Dermis microvascular lymphatic vessel endothelial cell (primary cell): Measurements from ENCODE around the gene MAG. TPM values are rescaled to one million over a fixed set of nuclear protein-coding genes. Genes with fewer than 3 reads are reported as not detected.

Source experiments
- DNase-seq, 2 donors: peaks; one replicate each; pipeline versions ENCODE4 v3.0.0 to v3.0.0-alpha.2; 2010; ENCODE audit warnings: low read depth in 2 of 2
- total RNA-seq: library from RNA; depleted of rRNA; stranded (reverse); fragments of >200 nt; gene quantifications from 2 replicates; pipeline ENCODE4 v1.2.1, GENCODE V29; 2014

MAG gene
- total RNA-seq, 1 donor from 2014 or later = not detected

- no peak for DNase-seq
Observed at GRCh38 chr19:35296644-35297514, 4.9 kb downstream of the MAG start.

GRCh38 chr19:35297515-35297848 lies 5.5 kb downstream of the MAG start:
- no peak for DNase-seq

DNA sequence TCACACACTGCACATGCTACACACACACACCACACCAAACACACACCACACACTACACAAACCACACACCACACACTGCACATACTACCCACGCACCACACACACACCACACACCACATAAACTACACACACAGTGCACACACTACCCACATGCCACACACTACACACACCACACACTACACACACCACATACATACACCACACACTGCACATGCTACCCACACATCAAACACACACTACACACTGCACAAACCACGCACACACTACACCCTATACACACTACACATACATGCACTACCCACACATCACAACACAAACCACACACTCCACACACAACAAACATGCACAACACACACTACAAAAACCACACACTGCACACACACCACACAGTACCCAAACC lies 6.0 kb downstream of the MAG start:
- no peak for DNase-seq

DNA sequence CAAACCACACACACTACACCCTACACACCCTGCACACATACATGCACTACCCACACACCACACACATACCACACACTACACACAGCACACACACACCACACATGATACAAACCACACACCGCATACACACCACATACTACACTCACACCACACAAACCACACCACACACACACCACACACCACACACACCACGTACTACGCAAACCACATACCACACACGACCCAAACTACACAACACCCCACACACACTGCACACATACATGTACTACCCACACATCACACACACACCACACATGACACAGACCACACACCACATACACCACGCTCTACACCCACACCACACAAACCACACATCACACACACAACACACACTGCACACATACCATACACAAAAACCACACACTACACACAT lies 6.6 kb downstream of the MAG start:
- DNase-seq = no peak

DNA sequence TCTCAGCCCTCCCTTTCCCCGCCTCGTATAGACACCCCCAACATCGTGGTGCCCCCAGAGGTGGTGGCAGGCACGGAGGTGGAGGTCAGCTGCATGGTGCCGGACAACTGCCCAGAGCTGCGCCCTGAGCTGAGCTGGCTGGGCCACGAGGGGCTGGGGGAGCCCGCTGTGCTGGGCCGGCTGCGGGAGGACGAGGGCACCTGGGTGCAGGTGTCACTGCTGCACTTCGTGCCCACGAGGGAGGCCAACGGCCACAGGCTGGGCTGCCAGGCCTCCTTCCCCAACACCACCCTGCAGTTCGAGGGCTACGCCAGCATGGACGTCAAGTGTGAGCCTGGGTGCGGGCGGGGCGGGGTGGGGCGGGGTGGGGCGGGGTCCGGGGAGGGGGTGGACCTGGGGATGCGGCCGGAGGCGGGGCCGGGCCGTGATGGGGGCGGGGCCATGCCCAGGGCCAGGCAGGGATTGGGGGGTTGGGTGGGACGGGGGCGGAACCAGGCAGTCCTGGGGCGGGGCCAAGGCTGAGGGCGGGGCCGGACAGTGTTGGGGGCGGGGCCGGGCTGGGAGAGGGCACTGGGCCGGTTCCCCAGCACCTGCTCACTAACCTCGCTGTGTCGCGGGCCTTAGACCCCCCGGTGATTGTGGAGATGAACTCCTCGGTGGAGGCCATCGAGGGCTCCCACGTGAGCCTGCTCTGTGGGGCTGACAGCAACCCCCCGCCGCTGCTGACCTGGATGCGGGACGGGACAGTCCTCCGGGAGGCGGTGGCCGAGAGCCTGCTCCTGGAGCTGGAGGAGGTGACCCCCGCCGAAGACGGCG lies 7.8 kb downstream of the MAG start:
- DNase-seq = peak in 1 of 2 donors; percentile 6

DNA sequence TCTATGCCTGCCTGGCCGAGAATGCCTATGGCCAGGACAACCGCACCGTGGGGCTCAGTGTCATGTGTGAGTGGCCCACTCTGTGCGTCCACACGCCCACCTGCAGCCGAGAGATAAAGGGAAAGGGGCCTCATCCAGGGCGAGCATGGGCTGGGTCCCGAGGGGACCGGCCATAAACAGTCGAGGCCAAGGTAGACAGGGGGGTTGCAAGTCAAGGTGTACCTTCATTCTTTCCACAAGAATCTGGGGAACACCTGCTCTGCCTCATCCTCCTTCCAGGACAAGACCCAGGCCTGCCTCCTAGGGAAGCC lies 8.3 kb downstream of the MAG start:
- no peak for DNase-seq

DNA sequence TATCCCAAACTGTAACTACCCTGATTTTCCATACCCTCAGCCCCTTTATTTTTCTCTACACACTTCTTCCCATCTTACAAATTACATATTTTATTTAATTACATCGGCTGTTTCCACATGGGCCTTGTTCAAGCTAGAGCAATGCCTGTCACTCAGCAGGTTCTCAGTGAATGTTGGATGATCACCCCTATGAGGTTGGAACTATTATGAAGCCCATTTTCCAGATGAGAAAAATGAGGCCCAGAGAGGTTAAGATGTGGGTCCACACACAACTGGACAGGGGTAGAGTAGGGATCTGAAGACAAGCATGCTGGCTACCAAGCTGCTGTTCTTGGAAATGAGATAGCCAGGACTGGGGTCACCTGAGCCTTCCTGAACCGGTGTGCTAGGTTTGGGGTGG lies 10.0 kb downstream of the MAG start:
- DNase-seq = no peak

GRCh38 chr19:35302446-35302845 lies 10.5 kb downstream of the MAG start:
- DNase-seq = no peak

GRCh38 chr19:35303357-35303915 lies 11.5 kb downstream of the MAG start:
- DNase-seq = no peak

DNA sequence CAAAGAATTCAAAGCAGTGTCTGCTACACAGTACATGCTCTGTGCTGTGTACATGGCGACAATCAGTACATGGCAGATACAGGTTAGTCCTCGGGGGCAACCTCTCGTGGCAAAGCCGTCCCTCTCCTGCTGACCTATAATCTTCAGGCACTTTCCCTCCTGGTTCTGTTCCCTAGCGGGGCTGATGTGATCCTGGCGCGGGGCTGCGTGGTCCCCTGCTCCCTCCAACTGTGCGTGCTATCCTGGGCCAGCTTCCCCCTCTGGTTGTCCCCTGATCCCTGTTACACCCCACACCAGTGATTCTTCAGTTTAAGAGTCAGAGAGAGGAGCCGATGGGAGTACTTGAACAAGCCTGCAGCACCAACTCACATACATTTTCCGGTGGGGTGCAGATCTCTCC lies 12.1 kb downstream of the MAG start:
- no peak for DNase-seq

DNA sequence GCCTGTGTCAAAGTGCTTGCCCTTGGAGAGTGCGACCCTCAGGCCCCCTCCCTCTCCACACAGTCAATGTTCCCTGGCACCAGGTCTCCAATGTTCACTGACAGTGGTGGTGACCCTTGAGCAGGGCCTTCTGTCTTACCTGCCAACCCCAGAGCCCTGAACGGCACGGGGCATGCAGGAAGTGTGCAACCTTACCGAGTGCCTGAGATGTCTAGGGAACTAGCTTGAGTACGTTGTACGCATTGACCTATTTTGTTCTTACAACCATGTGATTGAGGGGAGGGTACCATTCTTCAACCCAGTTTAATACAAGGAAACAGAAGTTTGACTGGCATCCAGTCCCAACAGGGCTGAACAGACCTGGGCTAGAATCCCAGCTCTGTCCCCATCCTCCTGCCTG lies 13.2 kb downstream of the MAG start:
- DNase-seq = no peak

DNA sequence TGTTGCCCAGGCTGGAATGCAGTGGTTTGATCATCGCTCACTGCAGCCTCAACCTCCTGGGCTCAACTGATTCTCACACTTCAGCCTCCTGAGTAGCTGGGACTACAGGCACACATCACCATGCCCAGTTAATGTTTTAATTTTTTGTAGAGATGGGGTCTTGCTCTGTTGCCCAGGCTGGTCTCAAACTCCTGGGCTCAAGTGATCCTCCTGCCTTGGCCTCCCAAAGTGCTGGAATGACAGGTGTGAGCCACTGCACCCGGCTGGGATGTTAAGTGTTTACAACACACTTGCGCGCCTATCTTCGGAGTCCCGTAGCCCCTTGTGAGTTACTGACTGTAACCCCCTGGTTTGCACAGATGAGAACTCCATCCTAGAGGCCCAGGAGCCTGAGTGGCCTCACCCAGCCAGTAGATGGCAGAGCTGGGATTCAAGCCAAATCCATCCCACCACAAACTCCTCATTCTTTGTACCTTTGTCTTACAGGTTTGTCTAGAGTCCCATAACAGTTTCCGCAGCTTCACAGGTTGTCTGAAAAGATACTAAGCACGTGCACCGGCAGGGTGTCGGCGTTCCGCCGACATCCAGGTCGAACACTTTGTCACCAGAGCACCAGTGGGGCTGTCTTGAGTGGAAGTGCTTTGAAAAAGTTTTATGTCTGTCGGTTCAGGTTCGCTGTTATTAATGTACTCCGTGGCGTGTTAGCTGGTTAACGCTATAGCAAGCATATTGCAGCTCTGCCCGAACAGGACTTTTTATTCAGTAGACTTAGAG lies 14.7 kb downstream of the MAG start:
- no peak for DNase-seq

- DNase-seq = no peak
Observed at GRCh38 chr19:35307931-35308330, 16.0 kb downstream of the MAG start.

DNA sequence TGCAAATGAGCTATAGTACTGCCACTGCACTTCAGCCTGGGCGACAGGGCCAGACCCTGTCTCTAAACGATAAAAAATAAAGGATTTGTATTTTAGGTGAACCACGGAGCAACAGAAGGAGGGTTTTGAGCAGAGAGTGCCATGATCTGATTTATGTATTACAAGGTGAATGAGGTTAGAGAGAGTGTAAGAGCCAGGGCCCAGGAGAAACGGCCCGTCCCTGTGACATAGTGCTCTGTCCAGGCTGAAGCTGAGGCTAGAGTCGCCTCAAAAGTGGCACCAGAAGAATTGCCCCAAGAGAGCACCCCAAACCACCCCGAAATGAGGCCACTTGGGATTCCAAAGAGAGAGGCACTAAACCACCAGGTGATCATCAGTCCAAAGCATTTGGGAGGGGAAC lies 16.9 kb downstream of the MAG start:
- no peak for DNase-seq

GRCh38 chr19:35309481-35310279 lies 17.7 kb downstream of the MAG start:
- no peak for DNase-seq

GRCh38 chr19:35310331-35310730 lies 18.4 kb downstream of the MAG start:
- no peak for DNase-seq

- DNase-seq = no peak
Observed at GRCh38 chr19:35310811-35311465, 19.0 kb downstream of the MAG start.

- DNase-seq = no peak
Observed at GRCh38 chr19:35311901-35312665, 20.1 kb downstream of the MAG start.

GRCh38 chr19:35313587-35313986 lies 21.6 kb downstream of the MAG start:
- no peak for DNase-seq

GRCh38 chr19:35314031-35314430 lies 22.1 kb downstream of the MAG start:
- no peak for DNase-seq
